Gastroesophageal sphincter (tissue), 4 donors: ENCODE measurements around the gene MYO6. TPM values are rescaled to one million over a fixed set of nuclear protein-coding genes. Genes with fewer than 3 reads are reported as not detected.

Experiments used
- ATAC-seq: fragments of 150-250 bp; one replicate; pipeline ENCODE4 v1.9.1; 2016; ENCODE audit warnings: mild to moderate bottlenecking, moderate library complexity
- H3K27ac ChIP-seq, 4 donors: fragments of 200-600 bp; sonication (generic) in 3 of 4; 1 replicate in 3 of 4; 2 replicates in 1 of 4; pipeline ENCODE4 v1.5.1; 2016 to 2019
- H3K27me3 ChIP-seq: fragments of 200-600 bp; sonication (generic); one replicate; pipeline ENCODE4 v1.5.1; 2019
- H3K36me3 ChIP-seq, 2 donors: fragments of 200-600 bp; sonication (generic); one replicate each; pipeline ENCODE4 v1.5.1; 2019; ENCODE audit warnings: control low read depth in 1 of 2
- H3K4me1 ChIP-seq, 3 donors: fragments of 200-600 bp; sonication (generic); 1 replicate in 2 of 3; 2 replicates in 1 of 3; pipeline ENCODE4 v1.5.1; 2016 to 2019; ENCODE audit warnings: control low read depth in 2 of 3
- H3K4me3 ChIP-seq, 2 donors: fragments of 200-600 bp; sonication (generic); one replicate each; pipeline ENCODE4 v1.5.1; 2019; ENCODE audit warnings: mild to moderate bottlenecking in 1 of 2, moderate library complexity in 1 of 2
- H3K9me3 ChIP-seq, 3 donors: fragments of 200-600 bp; sonication (generic); one replicate each; pipeline ENCODE4 v1.5.1; 2017 to 2019; ENCODE audit warnings: control low read depth in 2 of 3
- EP300 ChIP-seq: sonication (generic); formaldehyde crosslinking; IDR thresholded peaks from one replicate; pipeline ENCODE4 v1.6.1; 2017; ENCODE audit warnings: antibody characterized with exemption, mild to moderate bottlenecking
- POLR2A ChIP-seq, 2 donors: fragments of 450-650 bp; IDR thresholded peaks; one replicate each; pipeline ENCODE4 v1.6.1; 2017; ENCODE audit warnings: antibody characterized with exemption in 2 of 2, mild to moderate bottlenecking in 2 of 2, moderate library complexity in 1 of 2
- POLR2AphosphoS5 ChIP-seq: sonication (generic); formaldehyde crosslinking; IDR thresholded peaks from one replicate; pipeline ENCODE4 v1.6.1; 2017; ENCODE audit warnings: antibody characterized with exemption
- WGBS, 2 donors: methylation state at CpG; one replicate each; pipeline ENCODE4 v1.1.5; 2018; ENCODE audit warnings: low coverage in 1 of 2; 5-methylcytosine and 5-hydroxymethylcytosine counted together
- total RNA-seq, 4 donors: library from RNA; depleted of rRNA; stranded (reverse); fragments of >200 nt; gene quantifications; one replicate each; pipeline ENCODE4 v1.1.0, GENCODE V29; 2016
- TF ChIP-seq, protein P1 (sequence below), 4 experiments: fragments of 200-600 bp in 2 of 4; fragments of 450-650 bp in 2 of 4; sonication (generic) in 1 of 4; IDR thresholded peaks; one replicate each; pipeline ENCODE4 v1.5.1; 2017 to 2019; ENCODE audit warnings: antibody characterized with exemption in 4 of 4, mild to moderate bottlenecking in 2 of 4, moderate library complexity in 2 of 4

MYO6 gene
- total RNA-seq, 4 donors from 2014 or later = 11.0 to 17.4 (median 12.5) TPM

DNA sequence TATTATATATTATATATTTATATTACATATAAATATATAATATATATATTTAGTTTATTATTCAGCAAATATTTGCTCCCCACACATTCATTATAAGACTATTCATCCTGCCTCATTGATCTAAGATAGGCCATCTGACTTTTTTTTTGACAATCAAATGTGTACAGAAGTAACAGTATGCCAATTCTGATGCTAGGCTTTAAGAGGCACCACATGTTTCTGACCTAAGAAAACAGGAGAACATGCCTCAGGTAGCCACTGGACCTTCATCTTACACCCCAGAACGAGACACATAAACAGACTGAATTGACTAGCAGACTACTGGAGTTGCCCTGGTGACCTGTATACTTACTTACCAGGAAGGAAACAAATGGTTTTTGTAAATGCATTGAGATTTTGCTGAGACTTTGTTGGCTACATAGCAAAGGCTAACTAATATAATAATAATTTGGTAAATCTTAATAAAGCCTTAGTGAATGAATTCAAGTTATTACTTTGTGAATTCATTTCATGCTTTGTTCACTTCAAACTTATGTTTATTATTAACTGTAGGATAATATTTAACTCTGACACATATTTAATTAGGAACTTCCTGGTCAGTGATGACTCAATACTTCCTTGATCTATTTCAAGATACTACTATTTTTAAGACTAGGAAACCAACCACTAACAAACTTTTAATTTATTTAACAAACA, 13.4 kb upstream of the MYO6 start:
- Histone ChIP-seq H3K9me3 (no peaks in the 10 kb centered on the region), H3K36me3 (no peaks in the 10 kb centered on the region), H3K27ac (no peak overlapping the region), H3K27me3 (no peaks in the 10 kb centered on the region), H3K4me1 (no peaks in the 10 kb centered on the region), H3K4me3 (no peak overlapping the region)
- TF ChIP-seq EP300 (no peak), POLR2A (IDR thresholded peaks at IDR 0.05) (no peak), POLR2AphosphoS5 (no peak)
- TF ChIP-seq, protein P1, sequence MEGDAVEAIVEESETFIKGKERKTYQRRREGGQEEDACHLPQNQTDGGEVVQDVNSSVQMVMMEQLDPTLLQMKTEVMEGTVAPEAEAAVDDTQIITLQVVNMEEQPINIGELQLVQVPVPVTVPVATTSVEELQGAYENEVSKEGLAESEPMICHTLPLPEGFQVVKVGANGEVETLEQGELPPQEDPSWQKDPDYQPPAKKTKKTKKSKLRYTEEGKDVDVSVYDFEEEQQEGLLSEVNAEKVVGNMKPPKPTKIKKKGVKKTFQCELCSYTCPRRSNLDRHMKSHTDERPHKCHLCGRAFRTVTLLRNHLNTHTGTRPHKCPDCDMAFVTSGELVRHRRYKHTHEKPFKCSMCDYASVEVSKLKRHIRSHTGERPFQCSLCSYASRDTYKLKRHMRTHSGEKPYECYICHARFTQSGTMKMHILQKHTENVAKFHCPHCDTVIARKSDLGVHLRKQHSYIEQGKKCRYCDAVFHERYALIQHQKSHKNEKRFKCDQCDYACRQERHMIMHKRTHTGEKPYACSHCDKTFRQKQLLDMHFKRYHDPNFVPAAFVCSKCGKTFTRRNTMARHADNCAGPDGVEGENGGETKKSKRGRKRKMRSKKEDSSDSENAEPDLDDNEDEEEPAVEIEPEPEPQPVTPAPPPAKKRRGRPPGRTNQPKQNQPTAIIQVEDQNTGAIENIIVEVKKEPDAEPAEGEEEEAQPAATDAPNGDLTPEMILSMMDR (IDR thresholded peaks at IDR 0.05) = no peak
- no peak for ATAC-seq
- 53 to 78% methylated on average over 1 of the region's 1 CpG for WGBS, 2 donors

DNA sequence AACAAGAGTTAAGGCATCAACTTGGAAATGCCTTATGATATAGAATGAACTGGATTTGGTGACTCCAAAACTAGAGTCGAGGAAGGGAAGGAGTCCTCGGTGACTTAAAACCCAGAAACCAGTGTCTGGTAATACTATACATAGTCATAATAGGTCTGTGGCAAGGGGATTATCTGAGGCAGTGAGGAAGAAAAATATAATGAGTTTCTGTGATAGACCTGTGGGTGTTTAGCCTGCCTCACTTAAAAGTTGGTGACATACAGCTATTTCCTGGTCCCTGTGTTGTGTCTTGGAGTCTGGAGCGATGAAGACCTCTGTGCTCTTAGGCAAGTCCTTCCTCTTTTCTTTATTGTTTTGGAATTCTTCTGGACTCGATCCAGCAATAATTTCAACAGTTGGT, 5.1 kb upstream of the MYO6 start:
- no peaks in the 10 kb centered on the region for H3K36me3 ChIP-seq
- 63 to 79% methylated on average over 4 of the region's 4 CpGs for WGBS, 2 donors
- H3K9me3 ChIP-seq = no peaks in the 10 kb centered on the region
- TF ChIP-seq POLR2AphosphoS5 (no peak), EP300 (no peak), POLR2A (IDR thresholded peaks at IDR 0.05) (no peak)
- TF ChIP-seq, protein P1 (IDR thresholded peaks at IDR 0.05) = no peak
- no peak overlapping the region for H3K4me3 ChIP-seq
- H3K4me1 ChIP-seq = peaks cover 0 to 10% (median 0%) of the 10 kb centered on the region in 3 donors
- ATAC-seq = no peak
- H3K27me3 ChIP-seq = peaks cover 10% of the 10 kb centered on the region
- no peak overlapping the region for H3K27ac ChIP-seq

DNA sequence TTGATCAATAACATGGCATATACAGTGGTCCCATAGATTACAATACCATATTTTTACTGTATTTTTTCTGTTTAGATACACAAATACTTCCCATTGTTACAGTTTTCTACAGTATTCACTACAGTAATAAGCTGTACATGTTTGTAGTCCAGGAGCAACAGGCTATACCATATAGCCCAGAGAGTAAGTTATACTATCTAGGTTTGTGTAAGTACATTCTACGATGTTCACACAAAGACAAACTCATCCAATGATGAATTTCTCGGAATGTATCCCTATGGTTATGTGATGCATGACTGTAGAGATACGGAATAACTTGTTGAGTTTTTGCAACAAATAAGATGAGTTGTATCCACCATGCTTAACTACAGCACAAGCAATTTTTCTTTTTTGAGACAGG, 3.6 kb upstream of the MYO6 start:
- no peaks in the 10 kb centered on the region for H3K36me3 ChIP-seq
- peaks cover 10% of the 10 kb centered on the region for H3K27me3 ChIP-seq
- H3K4me1 ChIP-seq = peaks cover 0 to 17% (median 0%) of the 10 kb centered on the region in 3 donors
- ATAC-seq = no peak
- no peak overlapping the region for H3K4me3 ChIP-seq
- TF ChIP-seq POLR2AphosphoS5 (no peak), POLR2A (IDR thresholded peaks at IDR 0.05) (no peak), EP300 (no peak)
- TF ChIP-seq, protein P1 (IDR thresholded peaks at IDR 0.05) = no peak
- no peak overlapping the region for H3K27ac ChIP-seq
- H3K9me3 ChIP-seq = no peaks in the 10 kb centered on the region
- 94 to 95% methylated on average over 3 of the region's 3 CpGs for WGBS, 2 donors

DNA sequence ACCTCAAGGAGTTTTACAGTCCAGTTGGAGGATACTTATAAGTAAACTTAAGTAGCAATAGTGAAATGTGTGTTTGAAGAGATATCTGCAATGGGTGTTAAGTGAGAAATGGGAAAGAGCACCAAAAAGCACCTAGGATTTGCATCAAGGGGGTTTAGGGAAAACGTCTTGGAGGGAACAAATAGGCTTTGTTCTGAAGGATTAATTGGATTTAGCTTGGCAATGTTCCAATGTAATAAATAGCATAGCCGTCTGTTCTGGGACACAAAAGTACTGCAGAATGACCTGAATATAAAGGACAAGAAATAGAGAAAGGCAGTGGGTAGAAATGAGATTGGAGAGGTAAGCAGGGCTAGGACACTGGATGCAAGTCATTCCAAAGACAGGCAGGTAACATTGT, 2.8 kb upstream of the MYO6 start:
- 9 to 19% methylated on average over 2 of the region's 2 CpGs for WGBS, 2 donors
- Histone ChIP-seq H3K4me3 (no peak overlapping the region), H3K36me3 (no peaks in the 10 kb centered on the region), H3K9me3 (no peaks in the 10 kb centered on the region), H3K27ac (no peak overlapping the region), H3K4me1 (peaks cover 0 to 25% (median 0%) of the 10 kb centered on the region in 3 donors), H3K27me3 (peaks cover 10% of the 10 kb centered on the region)
- no peak for TF ChIP-seq EP300
- no peak for TF ChIP-seq POLR2A (IDR thresholded peaks at IDR 0.05)
- TF ChIP-seq, protein P1 (IDR thresholded peaks at IDR 0.05) = no peak
- TF ChIP-seq POLR2AphosphoS5 = no peak
- ATAC-seq = no peak
